Kidney (tissue), 14 donors: ENCODE measurements around the gene LSM14A. TPM values are rescaled to one million over a fixed set of nuclear protein-coding genes. Genes with fewer than 3 reads are reported as not detected.

Experiments used
- DNase-seq, 5 donors: peaks; one replicate each; pipeline ENCODE4 v3.0.0-alpha.2; 2013 to 2020
- FAIRE-seq: peaks from 2 replicates; lab custom pipeline; 2012; peaks lifted over from hg19 to GRCh38; lab: Jason Lieb, UNC
- H3K27ac ChIP-seq, 2 donors: one replicate each; pipeline ENCODE4 v1.7.0; 2013; ENCODE audit warnings: low read depth in 2 of 2, low read length in 2 of 2, inconsistent platforms in 1 of 2
- H3K27me3 ChIP-seq: one replicate; pipeline ENCODE4 v1.7.1; 2013; ENCODE audit warnings: low read length, inconsistent platforms; ENCODE audit not compliant: control insufficient read depth, insufficient read depth
- H3K36me3 ChIP-seq, 3 donors: one replicate each; pipeline versions ENCODE4 v1.7.0 to v1.7.1; 2013; ENCODE audit warnings: low read length in 3 of 3, control low read depth in 1 of 3, inconsistent platforms in 1 of 3; ENCODE audit not compliant: insufficient read depth in 3 of 3, control insufficient read depth in 2 of 3
- H3K4me1 ChIP-seq, 3 donors: one replicate each; pipeline versions ENCODE4 v1.7.0 to v1.7.1; 2013; ENCODE audit warnings: low read length in 3 of 3, inconsistent platforms in 1 of 3, low read depth in 1 of 3; ENCODE audit not compliant: control insufficient read depth in 2 of 3, insufficient read depth in 2 of 3
- H3K4me3 ChIP-seq, 3 donors: one replicate each; pipeline versions ENCODE4 v1.7.0 to v1.8.1; 2013; ENCODE audit warnings: low read length in 3 of 3, control low read depth in 1 of 3, inconsistent platforms in 1 of 3
- H3K9ac ChIP-seq, 3 donors: one replicate each; pipeline versions ENCODE4 v1.7.0 to v1.7.1; 2013; ENCODE audit warnings: low read length in 3 of 3, control low read depth in 1 of 3, inconsistent platforms in 1 of 3
- H3K9me3 ChIP-seq, 3 donors: one replicate each; pipeline versions ENCODE4 v1.7.0 to v1.7.1; 2013; ENCODE audit warnings: low read length in 3 of 3, control low read depth in 1 of 3, inconsistent platforms in 1 of 3; ENCODE audit not compliant: control insufficient read depth in 2 of 3, insufficient read depth in 1 of 3
- CTCF ChIP-seq: IDR thresholded peaks from 3 replicates; pipeline ENCODE4 v1.5.1; 2012; ENCODE audit warnings: mild to moderate bottlenecking, moderate library complexity, borderline replicate concordance; ENCODE audit not compliant: insufficient read depth; ENCODE audit errors: extremely low read depth
- intact Hi-C: fragments of 100-400 bp; cut with DNase I; formaldehyde crosslinking; loops from one replicate; pipeline ENCODE4 v1.11.1; 2022
- polyA plus RNA-seq: library from polyadenylated mRNA; stranded (reverse); fragments of 350-450 nt; fragmentation: Illumina TruSeq; extraction: RNeasy Lipid Tissue Mini Kit (QIAGEN cat#74804); gene quantifications from one replicate; pipeline ENCODE4 v1.2.3, GENCODE V29; 2014; ENCODE audit warnings: low read depth, low replicate concordance; ENCODE audit not compliant: insufficient read depth
- total RNA-seq: library from RNA; stranded (reverse); fragmentation: NEBNext Ultra II Directional; extraction: Animal tissue kit (Norgen Biotek cat#: 25700); gene quantifications from one replicate; pipeline ENCODE4 v1.2.1, GENCODE V29; 2021
- donor health status: control.
- donor health status: control.
- donor health status: control.
- donor health status: control.
- donor health status: control.
- donor health status: DM: yes; HTN: yes; CAD: no.
- donor health status: Normal renal cell carcinoma (clear cell type).

LSM14A gene
- total and polyA plus RNA-seq, 2 donors from 2014 or later: 49.3 to 114 TPM

- no peak for TF ChIP-seq CTCF
- no peak for FAIRE-seq
- H3K36me3 ChIP-seq: peaks cover 0 to 1% (median 0%) of the 10 kb centered on the region in 3 donors
- no peak for DNase-seq
- no peaks in the 10 kb centered on the region for H3K9me3 ChIP-seq
- peaks cover 8 to 24% (median 8%) of the 10 kb centered on the region in 3 donors for H3K4me1 ChIP-seq
- intact Hi-C loops: no loop called here
- H3K27me3 ChIP-seq: no peaks in the 10 kb centered on the region
- no peak overlapping the region for H3K27ac ChIP-seq
- H3K4me3 ChIP-seq: no peak overlapping the region
- H3K9ac ChIP-seq: no peak overlapping the region
Measured at GRCh38 chr19:34189199-34189916, 17.1 kb downstream of the LSM14A start.

- Histone ChIP-seq H3K4me1 (peaks cover 7 to 18% (median 7%) of the 10 kb centered on the region in 3 donors), H3K4me3 (no peak overlapping the region), H3K36me3 (peaks cover 0 to 6% (median 2%) of the 10 kb centered on the region in 3 donors), H3K27ac (no peak overlapping the region), H3K27me3 (no peaks in the 10 kb centered on the region), H3K9me3 (no peaks in the 10 kb centered on the region), H3K9ac (no peak overlapping the region)
- DNase-seq (no peak), FAIRE-seq (no peak)
- intact Hi-C loops: no loop called here
- TF ChIP-seq CTCF: no peak
Measured at GRCh38 chr19:34189917-34190425, 17.7 kb downstream of the LSM14A start.

GRCh38 chr19:34191355-34191962, 19.2 kb downstream of the LSM14A start:
- Histone ChIP-seq H3K4me3 (no peak overlapping the region), H3K27ac (no peak overlapping the region), H3K36me3 (peaks cover 0 to 8% (median 8%) of the 10 kb centered on the region in 3 donors), H3K27me3 (no peaks in the 10 kb centered on the region), H3K9ac (no peak overlapping the region), H3K9me3 (no peaks in the 10 kb centered on the region), H3K4me1 (peaks cover 0 to 10% (median 2%) of the 10 kb centered on the region in 3 donors)
- DNase-seq (no peak), FAIRE-seq (no peak)
- no peak for TF ChIP-seq CTCF
- intact Hi-C loops: no loop called here
